Dedifferentiated amniotic fluid mesenchymal stem cell (primary cell): ENCODE results near the gene RARB.

Source experiments
- DNase-seq: peaks from one replicate; pipeline ENCODE4 v3.0.0-alpha.2; 2016; ENCODE audit errors: extremely low spot score

Gene RARB

DNA sequence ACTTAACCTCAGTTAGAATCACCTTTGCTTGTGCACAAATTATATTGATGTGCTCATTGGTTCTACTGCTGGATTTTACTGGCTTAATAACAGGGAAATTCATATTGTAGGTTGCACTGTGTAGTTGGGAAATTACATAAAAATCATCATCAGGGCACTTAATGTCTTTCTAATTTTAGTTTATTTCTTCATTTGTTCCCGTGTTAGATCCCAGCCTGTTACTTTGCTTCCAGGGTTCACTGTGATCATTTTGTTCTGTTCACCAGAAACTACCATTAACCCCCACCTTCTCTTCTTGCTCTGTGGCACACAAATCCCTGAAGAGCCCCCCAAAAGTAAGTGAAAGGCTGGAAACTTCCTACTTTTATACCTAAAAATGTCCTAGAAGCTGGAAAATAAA is 80.4 kb downstream of the RARB start:
- no peak for DNase-seq

DNA sequence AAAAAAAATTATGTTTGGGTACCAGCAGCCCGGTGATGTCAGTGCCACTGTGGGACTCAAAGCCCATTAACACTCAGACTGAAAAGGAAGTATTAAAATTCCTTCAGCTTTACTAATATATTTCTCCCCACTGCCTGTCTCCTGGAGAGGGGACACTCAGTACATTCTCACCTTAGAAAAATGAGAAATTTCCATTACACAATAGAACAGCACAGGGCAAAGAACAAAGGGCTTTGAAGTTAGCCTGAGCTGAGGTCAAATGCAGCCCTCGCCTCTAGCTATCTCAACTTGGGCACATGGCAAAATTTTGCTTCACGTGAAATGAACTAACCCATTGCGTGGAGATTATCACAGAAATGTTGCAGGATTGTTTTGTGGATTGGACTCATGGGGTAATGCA is 80.8 kb downstream of the RARB start:
- no peak for DNase-seq

DNA sequence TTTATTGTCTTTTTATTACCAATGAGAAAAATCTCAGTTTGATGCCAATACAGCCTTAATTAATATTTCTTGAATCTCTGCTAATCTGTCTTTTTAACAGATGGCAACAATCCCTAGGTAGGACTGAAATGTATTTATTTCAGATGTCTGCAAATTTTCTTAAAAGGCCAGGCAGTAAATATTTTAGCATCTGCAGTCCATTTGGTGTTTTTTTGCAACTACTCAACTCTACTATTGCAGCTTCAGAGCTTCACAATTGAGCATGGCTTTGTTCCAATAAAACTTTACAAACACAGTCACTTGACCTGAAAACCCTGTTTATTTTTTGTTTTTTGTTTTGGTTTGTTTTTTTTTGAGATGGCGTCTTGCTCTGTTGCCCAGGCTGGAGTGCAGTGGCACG is 82.7 kb downstream of the RARB start:
- no peak for DNase-seq

DNA sequence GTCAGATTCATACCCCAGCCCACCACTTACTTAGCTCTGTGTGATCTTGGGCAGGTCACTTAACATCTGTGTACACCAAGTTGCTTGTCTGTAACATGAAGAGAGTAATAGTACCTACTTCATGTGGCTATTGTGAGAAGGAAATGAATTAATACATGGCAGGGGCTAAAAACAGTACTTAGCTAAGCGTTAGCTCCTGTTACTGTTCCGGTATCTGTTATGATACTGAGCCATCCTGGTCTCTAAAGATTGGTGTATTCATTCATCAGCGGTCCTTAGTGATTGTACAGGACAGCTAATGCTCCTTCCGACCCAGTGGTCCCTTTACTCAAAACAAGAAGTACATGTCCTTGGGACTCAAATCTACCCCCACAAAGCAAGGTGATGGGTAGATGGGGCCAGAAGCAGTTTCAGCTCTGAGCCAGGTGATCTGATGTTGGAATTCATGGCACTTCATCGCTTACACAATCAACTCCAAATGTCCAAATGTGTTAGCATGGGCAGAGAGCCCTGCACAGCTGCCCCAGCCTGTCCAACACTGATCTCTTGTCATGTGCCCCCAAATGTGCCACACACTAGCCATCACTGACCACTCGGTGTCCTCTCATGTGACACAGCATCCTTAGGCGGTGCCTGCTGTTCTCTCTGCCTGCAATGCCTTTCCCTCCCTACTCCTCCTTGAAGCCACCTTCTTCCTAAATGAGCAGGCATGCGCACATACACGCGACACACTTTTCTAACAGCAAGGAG is 84.1 kb downstream of the RARB start:
- no peak for DNase-seq

DNA sequence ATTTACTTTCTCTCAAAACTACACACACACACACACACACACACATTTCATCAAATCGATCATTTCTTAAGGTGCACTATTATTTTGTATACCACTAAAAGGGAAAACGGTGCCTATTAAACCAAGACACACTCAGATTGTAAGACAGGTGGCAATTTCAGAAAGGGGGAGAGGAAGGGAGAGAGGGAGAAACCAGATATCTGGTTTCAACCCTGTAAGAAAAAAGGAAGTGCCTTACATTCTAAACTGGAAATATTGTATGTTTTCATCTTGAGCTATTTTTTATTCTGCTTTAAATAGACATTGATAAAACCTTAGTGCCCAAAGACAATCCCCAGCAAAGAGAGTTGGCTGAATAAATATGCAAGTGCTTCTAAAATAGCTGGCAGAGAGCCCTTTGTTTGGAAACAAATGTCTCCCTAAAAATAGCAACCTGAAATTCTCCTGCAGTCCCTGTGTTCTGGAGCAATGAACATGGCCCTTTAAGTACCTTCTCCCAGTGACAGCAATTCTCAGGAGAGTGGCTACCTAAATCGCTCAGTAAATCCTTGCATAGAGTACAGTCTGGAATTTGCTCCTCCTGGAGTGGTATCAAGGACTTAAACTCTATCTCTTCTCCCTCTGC is 85.7 kb downstream of the RARB start:
- no peak for DNase-seq

DNA sequence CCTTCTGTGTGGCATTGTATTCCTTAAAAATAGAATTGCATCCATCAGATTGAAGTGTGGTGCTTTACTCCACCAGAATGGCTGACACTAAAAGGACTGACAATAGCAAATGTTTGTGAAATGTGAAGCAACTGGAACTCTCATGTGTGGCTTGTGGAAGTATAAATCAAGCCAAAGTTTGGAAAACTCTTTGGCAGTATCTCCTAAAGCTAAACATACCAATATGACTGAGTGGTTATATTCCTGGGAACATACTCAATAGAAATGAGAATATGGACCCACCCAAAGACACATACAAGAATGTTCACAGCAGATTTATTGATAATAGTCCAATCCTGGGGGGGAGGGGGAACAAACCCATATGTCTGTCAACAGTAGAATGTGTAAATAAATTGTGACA is 87.1 kb downstream of the RARB start:
- DNase-seq: no peak

DNA sequence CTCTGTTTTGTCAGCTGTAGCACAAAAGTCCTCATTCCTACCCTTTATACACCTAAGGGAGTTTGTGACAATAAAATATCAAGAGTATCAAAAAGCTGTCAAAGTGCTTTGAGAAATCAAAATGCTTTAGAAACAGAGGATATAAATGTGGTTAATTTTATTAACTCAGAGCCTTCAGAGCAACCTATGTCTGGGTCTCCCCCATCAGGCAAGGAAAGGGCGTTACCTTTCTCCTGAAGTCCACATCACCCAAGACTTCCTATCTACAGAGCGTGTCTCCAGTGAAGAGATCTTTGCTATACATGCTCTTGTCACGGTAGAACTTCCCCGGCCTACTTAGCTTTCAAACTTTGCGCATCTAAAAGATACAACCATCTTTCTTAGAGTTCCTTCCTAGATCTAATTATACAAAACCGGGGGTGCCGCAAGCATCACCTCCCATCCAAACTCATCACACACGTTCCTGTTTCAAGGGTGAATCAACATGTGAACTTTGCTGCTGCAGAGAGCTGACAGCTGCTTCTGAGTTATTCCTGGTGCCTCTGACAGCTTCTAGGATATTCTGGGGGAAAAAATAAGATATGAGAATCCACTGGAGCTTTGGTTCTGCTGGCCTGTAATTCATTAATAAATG is 93.0 kb downstream of the RARB start:
- no peak for DNase-seq

DNA sequence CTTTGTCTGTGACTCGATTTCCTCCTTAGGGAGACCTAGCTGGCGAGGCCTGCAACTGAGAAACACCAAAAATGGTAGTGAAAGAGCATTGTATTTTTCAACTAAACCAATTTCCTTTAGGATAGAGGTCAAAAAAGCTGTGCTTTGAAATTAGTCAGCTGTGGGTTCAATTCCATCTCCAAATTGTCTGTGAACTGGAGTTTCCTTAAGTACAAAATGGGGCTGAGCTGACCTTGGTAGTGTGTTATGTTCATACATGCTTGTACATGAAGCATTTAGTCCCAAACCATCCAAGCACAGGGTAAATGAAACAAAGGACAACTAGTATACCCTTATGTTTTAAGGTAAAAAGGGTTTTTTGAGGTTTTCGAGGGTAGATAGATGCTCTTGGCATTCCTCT is 99.3 kb downstream of the RARB start:
- DNase-seq: no peak

DNA sequence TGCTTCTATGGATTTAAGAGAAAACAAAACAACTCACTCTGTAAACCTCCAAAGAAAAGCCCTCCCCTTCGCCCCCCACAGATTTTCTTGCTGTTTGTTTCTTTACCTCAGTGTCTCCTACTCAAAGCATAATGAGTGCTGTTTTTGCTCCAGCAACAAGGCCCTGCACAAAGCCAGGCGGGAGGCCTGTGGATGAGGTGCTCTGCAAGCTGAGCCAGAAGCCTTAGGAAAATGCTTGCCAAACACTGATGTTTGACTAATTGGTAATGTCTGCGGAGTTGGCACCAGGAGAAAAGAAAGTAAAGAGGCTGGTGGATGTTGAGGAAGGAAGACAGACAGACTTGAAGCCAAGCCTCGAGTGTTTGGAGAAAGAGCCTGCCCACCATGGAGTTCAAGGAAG is 99.7 kb downstream of the RARB start:
- no peak for DNase-seq

DNA sequence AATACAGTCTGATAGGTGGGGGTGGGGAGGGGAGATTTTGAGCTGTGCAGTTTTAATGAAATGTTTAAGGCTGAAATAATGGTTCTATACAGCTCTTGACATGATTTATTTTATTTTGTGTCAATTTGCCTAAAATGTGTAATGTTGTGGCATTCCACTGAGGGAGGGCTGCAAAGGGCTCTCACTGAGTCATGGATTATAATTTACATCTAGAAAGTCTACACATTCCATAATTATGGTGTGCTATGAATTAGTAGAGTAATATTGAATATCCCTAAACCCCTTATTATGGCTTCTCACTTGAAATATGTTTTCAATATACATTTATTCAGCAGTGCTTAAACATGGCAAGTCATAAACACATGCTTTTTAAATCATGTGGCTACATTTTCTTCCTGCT is 103.9 kb downstream of the RARB start:
- DNase-seq: no peak

DNA sequence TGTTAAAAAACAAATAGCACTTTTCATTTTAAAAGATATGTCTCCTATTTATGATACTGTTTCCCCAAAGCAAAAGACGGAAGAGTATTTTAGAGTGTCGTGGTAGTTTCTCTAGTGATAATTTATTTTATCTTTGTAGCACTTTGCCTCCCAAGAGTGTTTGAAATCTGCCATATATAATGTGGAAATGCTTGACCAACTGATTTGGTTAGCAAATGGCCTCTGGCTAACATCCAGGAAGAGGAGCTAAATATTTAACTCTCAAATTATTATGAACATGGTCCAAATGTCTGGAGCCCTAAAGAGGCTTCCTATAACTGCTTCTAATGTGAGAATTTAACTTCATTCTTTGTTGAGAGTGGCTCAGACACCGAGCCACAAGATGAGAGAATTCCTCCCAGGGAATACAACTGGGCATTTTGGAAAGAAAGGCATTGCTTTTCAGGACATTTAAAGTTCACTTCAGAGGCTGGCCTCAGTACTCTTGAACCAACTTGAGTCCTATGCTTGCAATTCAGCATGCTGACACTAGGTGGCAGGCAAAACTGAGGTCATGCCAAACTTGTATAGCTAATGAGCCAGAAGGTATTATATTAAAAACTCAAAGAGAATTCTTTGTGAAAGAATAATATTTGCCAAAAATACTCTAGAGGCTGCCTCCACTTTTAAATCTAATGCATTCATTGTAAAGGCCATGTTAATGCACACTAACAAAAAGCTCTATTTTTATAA is 104.5 kb downstream of the RARB start:
- DNase-seq: no peak

DNA sequence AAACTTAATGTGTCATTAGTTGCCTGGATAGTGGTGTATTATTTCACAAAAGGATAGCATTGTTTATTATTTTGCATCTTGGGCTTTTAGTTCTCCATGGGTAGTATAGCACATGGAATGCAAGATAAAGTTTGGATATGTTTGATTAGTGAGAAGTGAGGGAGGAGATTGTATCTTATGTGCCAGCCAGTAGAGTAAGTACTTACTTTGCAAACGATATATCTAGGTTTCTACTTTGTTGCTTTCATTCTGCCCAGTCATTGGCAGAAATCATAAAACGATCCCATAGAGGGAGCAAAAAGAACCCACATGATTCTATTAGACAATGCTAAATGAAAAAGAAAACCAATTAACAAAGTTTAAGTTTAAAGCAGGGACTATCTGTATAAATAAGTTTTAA is 105.3 kb downstream of the RARB start:
- DNase-seq: no peak

DNA sequence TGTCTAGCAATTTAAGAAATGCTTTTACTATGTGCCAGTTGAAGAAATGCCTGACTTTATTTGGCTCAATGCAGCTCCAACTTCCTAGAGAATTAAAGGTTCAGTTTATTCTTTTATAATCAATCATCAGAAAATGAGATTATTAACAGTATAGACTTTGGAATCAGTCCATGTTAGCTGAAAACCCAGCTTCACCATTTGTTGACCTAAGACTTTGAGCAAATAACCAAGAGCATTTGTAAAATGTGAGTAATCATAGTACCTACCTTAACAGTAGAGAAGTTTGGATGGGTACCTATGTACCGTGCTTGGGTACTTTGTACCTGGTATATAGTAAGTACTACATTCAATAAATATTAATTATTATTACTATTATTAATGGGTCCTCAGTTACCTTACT is 105.9 kb downstream of the RARB start:
- DNase-seq: no peak

DNA sequence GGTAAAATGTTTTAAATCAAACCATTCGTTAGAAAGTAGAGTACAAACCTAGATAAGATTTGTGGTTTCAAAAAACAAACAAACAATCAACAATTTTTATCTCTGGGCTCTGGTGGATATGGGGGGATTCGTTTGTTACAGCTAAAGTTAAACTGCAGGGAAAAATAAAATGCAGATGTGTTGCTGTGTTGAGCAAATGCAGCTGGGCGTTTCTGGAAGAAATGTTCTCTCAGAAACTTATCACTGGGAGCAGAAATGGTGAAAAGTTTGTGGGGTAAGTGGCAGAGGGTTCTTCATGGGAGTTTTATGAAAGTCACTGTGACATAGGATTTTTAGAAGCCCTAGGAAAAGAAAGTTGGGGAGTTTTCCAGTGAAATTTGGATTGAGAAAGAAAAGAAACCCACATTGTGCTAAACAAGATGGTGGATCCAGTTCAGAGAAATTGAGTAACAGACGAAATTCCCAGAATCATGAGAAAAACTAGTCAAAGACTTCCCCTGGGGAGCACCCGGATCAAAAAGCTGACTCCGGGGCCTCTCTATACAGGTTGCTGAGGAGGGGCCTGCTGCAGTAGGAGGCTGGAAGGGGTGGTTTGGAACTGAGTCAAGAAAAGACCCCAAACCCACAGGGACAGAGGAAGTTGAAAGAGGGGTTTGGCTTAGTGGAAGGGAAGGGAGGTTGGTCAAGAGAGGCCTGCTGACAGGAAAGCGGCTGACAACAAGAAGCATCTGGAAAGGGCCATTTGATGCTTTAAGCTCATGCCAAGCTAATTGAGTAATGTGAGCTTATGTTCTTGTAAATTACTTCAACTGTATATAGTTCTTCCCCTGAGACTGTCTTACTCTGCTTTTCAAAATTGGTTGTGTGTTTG is 108.7 kb downstream of the RARB start:
- no peak for DNase-seq

DNA sequence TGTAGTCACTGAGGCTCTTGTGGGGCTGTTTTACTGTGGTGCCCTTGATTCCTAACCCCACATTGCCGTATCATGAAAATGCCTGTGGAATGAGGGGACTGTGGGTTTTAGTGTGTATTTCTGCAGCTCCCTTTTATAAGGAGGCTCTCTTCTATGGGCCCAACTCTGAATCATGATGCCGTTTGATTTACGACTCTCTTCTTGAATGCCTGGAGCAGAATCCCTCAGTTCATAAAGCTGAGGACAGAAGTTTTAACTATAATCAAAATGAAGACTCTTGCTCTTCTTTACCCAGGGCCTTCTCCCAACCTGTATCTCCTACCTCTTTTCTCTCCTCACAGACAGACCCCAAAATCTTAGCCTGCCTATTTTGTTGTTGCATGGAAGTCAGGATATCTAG is 109.5 kb downstream of the RARB start:
- DNase-seq: no peak

DNA sequence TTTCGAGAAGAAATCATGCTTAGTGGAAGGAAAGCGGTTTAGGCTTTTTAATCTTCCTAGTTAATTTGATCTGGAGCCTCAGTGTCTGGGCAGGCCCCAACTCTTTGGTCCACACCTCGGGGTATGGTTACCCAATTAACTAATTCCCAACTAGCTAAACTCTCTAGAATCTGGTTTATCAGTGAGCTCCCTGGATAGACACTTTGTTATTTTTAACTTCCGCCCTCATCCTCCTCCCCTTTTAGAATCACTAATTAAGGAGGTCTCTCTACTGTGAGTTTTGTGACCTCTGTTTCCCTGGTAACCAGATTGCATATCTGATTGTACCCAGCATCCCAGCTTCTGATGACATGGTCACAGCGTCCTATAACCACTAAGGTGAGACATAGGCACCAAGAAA is 112.2 kb downstream of the RARB start:
- DNase-seq: no peak

DNA sequence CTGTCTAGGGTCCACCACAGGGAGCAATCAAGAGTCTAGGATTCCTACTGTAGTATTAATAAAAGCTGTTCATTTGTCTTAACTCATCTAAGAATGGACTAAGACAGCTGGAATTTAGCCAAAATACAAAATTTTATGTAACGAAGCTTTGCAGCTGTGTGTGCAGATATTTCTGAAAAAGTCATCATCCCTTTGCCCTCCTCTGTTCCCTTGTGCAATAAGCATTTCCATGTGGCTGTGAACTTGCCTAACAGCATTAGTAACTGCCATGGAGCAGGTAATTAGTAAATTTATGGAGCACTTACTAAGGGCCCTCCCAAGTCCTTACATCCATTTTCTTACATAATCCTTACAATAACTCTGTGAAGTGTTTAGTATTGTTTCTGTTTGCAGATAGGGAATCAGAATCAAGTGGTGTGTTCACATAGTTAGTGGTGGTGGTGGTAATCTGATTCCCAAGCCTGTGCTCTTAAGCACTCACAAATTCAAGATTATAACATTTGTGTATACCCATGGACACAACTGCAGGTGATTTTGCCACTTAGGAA is 114.5 kb downstream of the RARB start:
- DNase-seq: no peak

DNA sequence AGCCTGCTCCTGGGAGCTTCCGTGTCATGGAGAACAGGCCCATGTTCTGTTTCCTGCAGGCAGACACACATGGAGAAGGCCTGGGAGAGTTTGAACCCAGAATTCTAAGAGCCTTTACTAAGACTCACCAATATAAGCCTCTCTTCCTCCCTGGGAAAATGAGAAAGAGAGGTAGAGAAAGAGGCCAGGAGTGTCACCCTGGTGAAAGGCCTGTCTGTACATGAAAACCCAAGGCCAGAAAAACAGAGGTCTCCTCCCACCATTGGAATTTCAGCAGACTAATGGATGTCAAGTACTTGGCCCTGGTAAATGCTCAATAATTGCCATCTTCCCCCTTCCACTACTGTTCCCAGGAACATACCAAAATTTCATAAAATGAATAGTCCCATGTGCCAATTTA is 119.0 kb downstream of the RARB start:
- no peak for DNase-seq

DNA sequence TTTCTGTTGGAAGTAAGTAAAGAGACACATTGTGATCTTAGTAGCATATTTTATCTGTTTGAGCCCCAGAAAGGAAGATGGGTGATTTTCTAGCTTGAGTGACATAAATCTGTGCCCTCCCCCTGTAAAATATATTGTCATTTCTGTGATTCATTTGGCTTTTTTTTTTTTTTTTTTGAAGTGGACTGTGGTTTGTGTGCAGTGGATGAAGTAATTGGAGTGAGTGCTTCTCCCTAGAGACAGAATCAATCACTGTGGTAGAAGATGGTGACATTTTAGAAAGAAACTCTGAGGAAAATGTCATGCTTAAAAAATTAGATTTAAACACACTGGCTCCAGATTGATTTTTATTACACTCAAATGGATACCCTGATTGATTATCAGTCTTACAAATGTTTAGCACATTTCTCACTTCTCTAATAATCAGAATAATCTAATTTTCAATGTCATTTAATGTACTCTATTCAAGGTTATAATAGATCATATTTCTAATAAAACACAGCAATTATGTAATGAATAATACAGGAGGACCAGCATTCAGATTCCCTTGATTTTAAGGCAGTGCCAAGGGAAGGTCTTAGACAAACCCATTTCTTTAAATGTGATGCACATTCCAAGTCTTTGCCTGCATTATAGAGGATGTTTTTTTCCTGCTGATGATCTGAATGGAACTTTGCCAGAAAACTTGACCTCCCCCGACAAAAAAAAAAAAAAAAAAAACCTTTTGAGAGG is 120.0 kb downstream of the RARB start:
- no peak for DNase-seq

DNA sequence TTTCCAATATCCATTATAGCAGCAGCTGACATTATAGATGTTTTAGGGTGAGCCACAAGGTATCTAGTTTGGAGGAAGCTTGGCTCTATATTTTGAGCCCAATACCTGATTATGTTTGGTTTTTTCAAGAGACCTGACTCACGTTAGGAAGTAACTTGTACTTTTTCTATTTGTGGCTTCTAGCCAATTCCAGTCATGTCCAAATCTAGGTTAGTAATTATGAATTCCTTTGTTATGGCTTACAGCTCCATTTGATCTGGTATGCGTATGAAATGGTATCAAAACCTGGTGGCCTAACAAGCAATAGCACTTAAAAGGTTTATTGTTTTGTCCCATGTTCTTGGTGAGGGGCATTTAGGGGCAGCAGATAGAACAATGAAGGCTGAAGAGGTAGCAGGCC is 120.8 kb downstream of the RARB start:
- no peak for DNase-seq

DNA sequence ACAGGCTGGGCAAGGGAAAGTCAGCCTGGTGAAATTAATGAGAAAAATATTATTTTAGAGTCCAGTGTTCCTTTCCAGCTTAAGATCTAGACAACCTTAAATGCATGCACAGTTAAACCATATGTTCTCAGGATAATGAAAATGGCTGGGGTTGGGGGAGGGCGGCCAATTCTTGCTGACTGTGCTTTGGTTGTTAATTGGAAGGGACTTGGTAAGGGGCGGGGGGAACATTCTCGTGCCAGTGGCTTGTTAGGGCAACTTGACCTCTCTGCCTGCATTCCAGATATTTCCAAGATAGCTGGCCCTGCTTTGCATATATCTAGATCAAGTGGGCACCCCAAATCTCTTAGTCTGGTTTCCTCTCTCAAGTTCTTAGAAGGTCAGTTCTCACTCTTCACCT is 124.2 kb downstream of the RARB start:
- DNase-seq: no peak
